Loucy (cell line): ENCODE results near the gene MYT1.

Experiments
- H2AFZ ChIP-seq: fragments of 200-600 bp; sonication (generic); 2 replicates; pipeline ENCODE4 v1.6.0; 2016; ENCODE audit warnings: antibody characterized with exemption, mild to moderate bottlenecking, low read length, moderate library complexity
- H3F3A ChIP-seq: fragments of 200-600 bp; 2 replicates; pipeline ENCODE4 v1.6.0; 2016; ENCODE audit warnings: antibody characterized with exemption, low read depth, mild to moderate bottlenecking
- H3K27me3 ChIP-seq: fragments of 200-600 bp; sonication (generic); 2 replicates; pipeline ENCODE4 v1.6.1; 2014; ENCODE audit warnings: low read length, mild to moderate bottlenecking; ENCODE audit not compliant: insufficient read depth, poor library complexity, severe bottlenecking
- H3K36me3 ChIP-seq: fragments of 200-600 bp; sonication (generic); 2 replicates; pipeline ENCODE4 v1.6.1; 2016; ENCODE audit warnings: low read length; ENCODE audit not compliant: insufficient read depth
- H3K4me1 ChIP-seq: fragments of 200-600 bp; sonication (generic); 2 replicates; pipeline ENCODE4 v1.5.1; 2014; ENCODE audit warnings: low read length, mild to moderate bottlenecking; ENCODE audit not compliant: insufficient read depth, poor library complexity, severe bottlenecking
- H3K4me2 ChIP-seq: fragments of 200-600 bp; sonication (generic); 2 replicates; pipeline ENCODE4 v1.6.0; 2014; ENCODE audit warnings: antibody characterized with exemption, low read length, low read depth, mild to moderate bottlenecking; ENCODE audit not compliant: poor library complexity, severe bottlenecking
- H3K4me3 ChIP-seq: fragments of 200-600 bp; sonication (generic); 2 replicates; pipeline ENCODE4 v1.5.1; 2014; ENCODE audit warnings: low read length, mild to moderate bottlenecking, mixed read lengths; ENCODE audit not compliant: poor library complexity, severe bottlenecking
- H3K79me2 ChIP-seq: fragments of 200-600 bp; sonication (generic); 2 replicates; pipeline ENCODE4 v1.6.1; 2014; ENCODE audit warnings: low read length; ENCODE audit not compliant: insufficient read depth
- H3K9ac ChIP-seq: fragments of 200-600 bp; sonication (generic); 2 replicates; pipeline ENCODE4 v1.6.0; 2014; ENCODE audit warnings: mild to moderate bottlenecking, low read depth, low read length, moderate library complexity; ENCODE audit not compliant: poor library complexity, severe bottlenecking
- H3K9me2 ChIP-seq: fragments of 200-600 bp; sonication (generic); replicated peaks from 2 replicates; pipeline ENCODE4 v1.6.1; 2016; ENCODE audit warnings: low read depth, low read length, mixed read lengths
- H3K9me3 ChIP-seq: fragments of 200-600 bp; sonication (generic); 2 replicates; pipeline ENCODE4 v1.6.1; 2014; ENCODE audit warnings: mild to moderate bottlenecking, antibody characterized with exemption, low read length, low read depth; ENCODE audit not compliant: insufficient read depth
- H4K20me1 ChIP-seq: fragments of 200-600 bp; sonication (generic); 2 replicates; pipeline ENCODE4 v1.6.0; 2014; ENCODE audit warnings: antibody characterized with exemption, low read length, mild to moderate bottlenecking; ENCODE audit not compliant: insufficient read depth, poor library complexity, severe bottlenecking
- EZH2phosphoT487 ChIP-seq: fragments of 200-600 bp; IDR thresholded peaks from 2 replicates; pipeline ENCODE4 v1.6.1; 2018; ENCODE audit warnings: antibody characterized with exemption, mild to moderate bottlenecking, moderate library complexity, borderline replicate concordance
- TF ChIP-seq, protein P1 (sequence below): fragments of 200-600 bp; sonication (generic); conservative IDR thresholded peaks from 2 replicates; pipeline ENCODE4 v1.5.1; 2014; ENCODE audit warnings: mild to moderate bottlenecking, antibody characterized with exemption, low read length

Gene MYT1

DNA sequence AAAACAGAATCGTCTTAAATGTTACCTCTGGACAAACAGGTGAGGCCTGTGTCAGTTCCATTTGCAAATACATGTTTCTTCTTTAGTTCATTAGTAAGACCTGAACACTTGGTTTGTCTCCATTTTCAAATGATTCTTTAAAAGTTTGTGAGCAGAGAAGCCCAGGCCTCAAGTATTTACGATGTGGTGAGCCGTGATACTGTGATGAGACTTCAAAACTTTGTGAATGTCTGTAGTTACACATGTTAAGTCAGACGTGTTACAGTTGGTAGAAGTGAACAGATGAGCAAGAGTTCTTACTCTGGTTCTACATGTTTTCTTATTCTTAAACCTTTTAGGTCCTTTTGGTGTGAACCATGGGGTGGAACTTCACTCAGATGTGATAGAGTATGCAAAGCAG, 99.8 kb downstream of the MYT1 start:
- H3F3A ChIP-seq: no peaks in the 10 kb centered on the region
- H3K27me3 ChIP-seq: no peaks in the 10 kb centered on the region
- H2AFZ ChIP-seq: no peak overlapping the region
- H3K4me1 ChIP-seq: peaks cover 39% of the 10 kb centered on the region
- peak overlapping the region; percentile 35 for H3K9ac ChIP-seq
- no peaks in the 10 kb centered on the region for H4K20me1 ChIP-seq
- H3K36me3 ChIP-seq: no peaks in the 10 kb centered on the region
- H3K4me3 ChIP-seq: peak overlapping the region; percentile 15
- peak overlapping the region; percentile 71 for H3K4me2 ChIP-seq
- TF ChIP-seq EZH2phosphoT487: no peak
- TF ChIP-seq, protein P1, sequence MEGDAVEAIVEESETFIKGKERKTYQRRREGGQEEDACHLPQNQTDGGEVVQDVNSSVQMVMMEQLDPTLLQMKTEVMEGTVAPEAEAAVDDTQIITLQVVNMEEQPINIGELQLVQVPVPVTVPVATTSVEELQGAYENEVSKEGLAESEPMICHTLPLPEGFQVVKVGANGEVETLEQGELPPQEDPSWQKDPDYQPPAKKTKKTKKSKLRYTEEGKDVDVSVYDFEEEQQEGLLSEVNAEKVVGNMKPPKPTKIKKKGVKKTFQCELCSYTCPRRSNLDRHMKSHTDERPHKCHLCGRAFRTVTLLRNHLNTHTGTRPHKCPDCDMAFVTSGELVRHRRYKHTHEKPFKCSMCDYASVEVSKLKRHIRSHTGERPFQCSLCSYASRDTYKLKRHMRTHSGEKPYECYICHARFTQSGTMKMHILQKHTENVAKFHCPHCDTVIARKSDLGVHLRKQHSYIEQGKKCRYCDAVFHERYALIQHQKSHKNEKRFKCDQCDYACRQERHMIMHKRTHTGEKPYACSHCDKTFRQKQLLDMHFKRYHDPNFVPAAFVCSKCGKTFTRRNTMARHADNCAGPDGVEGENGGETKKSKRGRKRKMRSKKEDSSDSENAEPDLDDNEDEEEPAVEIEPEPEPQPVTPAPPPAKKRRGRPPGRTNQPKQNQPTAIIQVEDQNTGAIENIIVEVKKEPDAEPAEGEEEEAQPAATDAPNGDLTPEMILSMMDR: no peak
- H3K79me2 ChIP-seq: peaks cover 6% of the 10 kb centered on the region; the same call in 1 of the 2 replicates
- no peaks in the 10 kb centered on the region for H3K9me2 ChIP-seq
- H3K9me3 ChIP-seq: no peaks in the 10 kb centered on the region

DNA sequence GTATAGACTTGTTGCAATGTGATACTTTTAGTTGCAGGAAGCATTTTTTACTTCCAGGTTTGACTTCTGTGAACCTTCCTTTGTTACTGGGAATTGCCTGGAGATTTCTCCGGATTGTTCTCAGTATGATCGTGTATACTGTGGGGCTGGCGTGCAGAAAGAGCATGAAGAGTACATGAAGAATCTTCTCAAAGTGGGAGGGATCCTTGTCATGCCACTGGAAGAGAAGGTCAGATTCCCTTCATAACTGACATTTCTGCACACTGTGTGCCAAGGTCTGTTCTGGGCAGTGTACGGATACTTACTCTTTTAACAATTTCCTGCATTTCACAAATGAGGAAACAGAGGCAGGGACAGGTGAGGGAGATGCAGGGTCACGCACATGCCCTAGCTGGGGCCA, 100.9 kb downstream of the MYT1 start:
- H3K79me2 ChIP-seq: peaks cover 3% of the 10 kb centered on the region; the same call in 1 of the 2 replicates
- H3K36me3 ChIP-seq: no peaks in the 10 kb centered on the region

GRCh38 chr20:64266988-64267387, 102.7 kb downstream of the MYT1 start:
- Histone ChIP-seq H3K79me2 (no peaks in the 10 kb centered on the region), H3K4me2 (no peak overlapping the region), H3K9me2 (no peaks in the 10 kb centered on the region), H3K4me1 (peaks cover 37% of the 10 kb centered on the region), H3K9ac (no peak overlapping the region), H2AFZ (no peak overlapping the region), H3K4me3 (no peak overlapping the region), H4K20me1 (no peaks in the 10 kb centered on the region), H3F3A (no peaks in the 10 kb centered on the region), H3K27me3 (no peaks in the 10 kb centered on the region), H3K36me3 (no peaks in the 10 kb centered on the region), H3K9me3 (peaks cover 6% of the 10 kb centered on the region; the same call in 1 of the 2 replicates)
- no peak for TF ChIP-seq EZH2phosphoT487
- TF ChIP-seq, protein P1: no peak

More for the DNA sequence above, 100.9 kb downstream of the MYT1 start:
- Histone ChIP-seq H3K4me2 (peak overlapping the region; percentile 71), H4K20me1 (no peaks in the 10 kb centered on the region), H3F3A (no peaks in the 10 kb centered on the region), H3K9me2 (no peaks in the 10 kb centered on the region), H3K27me3 (no peaks in the 10 kb centered on the region), H3K4me3 (no peak overlapping the region), H3K4me1 (peaks cover 38% of the 10 kb centered on the region), H2AFZ (no peak overlapping the region), H3K9ac (no peak overlapping the region), H3K9me3 (peaks cover 6% of the 10 kb centered on the region; the same call in 1 of the 2 replicates)
- TF ChIP-seq EZH2phosphoT487: no peak
- TF ChIP-seq, protein P1: no peak
